HCT116 (cell line): ENCODE results near the gene CHSY1. TPM values are rescaled to one million over a fixed set of nuclear protein-coding genes. Genes with fewer than 3 reads are reported as not detected.

ENCODE experiments used
- ATAC-seq: fragments of 200-7000 bp; cut with Tn5 transposase; 2 replicates; pipeline ENCODE4 v1.9.1; 2020; ENCODE audit warnings: mild to moderate bottlenecking, moderate library complexity
- BruUV-seq: library from RNA; stranded (reverse); fragments of 400-500 nt; replicated peaks from 2 replicates; lab custom pipeline; 2021; lab: Mats Ljungman, UMichigan
- CTCF ChIA-PET: fragments of 300-600 bp; sonication (Branson Sonifier 250); formaldehyde crosslinking; loops from one replicate; lab custom pipeline; 2021; ENCODE audit warnings: antibody characterized with exemption; lab: Charles Lee
- POLR2A ChIA-PET: fragments of 300-600, 350-600 bp; sonication (Branson Sonifier 250); formaldehyde crosslinking; loops from one replicate; lab custom pipeline; 2021; ENCODE audit warnings: antibody characterized with exemption; lab: Charles Lee
- RAD21 ChIA-PET, 2 experiments: fragments of 300-600 bp; sonication (Branson Sonifier 250); formaldehyde crosslinking; loops; one replicate each; lab custom pipeline; 2023; ENCODE audit warnings: low total read pairs in 2 of 2; ENCODE audit not compliant: uncharacterized antibody in 2 of 2, unreplicated experiment in 2 of 2, low non-redundant PET in 1 of 2; lab: Charles Lee
- DNase-seq: peaks from one replicate; pipeline ENCODE4 v3.0.0-alpha.2; 2010; ENCODE audit warnings: low read depth, low spot score
- H2AFZ ChIP-seq: fragments of 200-600 bp; shearing (Covaris generic), sonication (generic); 2 replicates; pipeline ENCODE4 v1.6.1; 2017; ENCODE audit warnings: low read depth, mixed run types, mixed read lengths, antibody characterized with exemption, low read length; ENCODE audit not compliant: poor library complexity, severe bottlenecking
- H3K27ac ChIP-seq: 2 replicates; pipeline ENCODE4 v1.5.1; 2012; ENCODE audit warnings: low read depth, low read length
- H3K27me3 ChIP-seq: fragments of 200-600 bp; sonication (generic); 2 replicates; pipeline ENCODE4 v1.6.1; 2016; ENCODE audit warnings: mixed run types, low read length, mixed read lengths; ENCODE audit not compliant: insufficient read depth
- H3K36me3 ChIP-seq, 2 experiments: fragments of 200-500 bp in 1 of 2; fragments of 200-600 bp in 1 of 2; sonication (Bioruptor generic) in 1 of 2; sonication (generic) in 1 of 2; 2 replicates each; pipeline versions ENCODE4 v1.5.1 to v1.6.1; 2014 to 2016; ENCODE audit warnings: low read length in 2 of 2, inconsistent platforms in 1 of 2, mixed read lengths in 1 of 2, mixed run types in 1 of 2; ENCODE audit not compliant: insufficient read depth in 2 of 2, control insufficient read depth in 1 of 2
- H3K4me1 ChIP-seq, 2 experiments: fragments of 200-600 bp in 1 of 2; sonication (generic) in 1 of 2; 2 replicates each; pipeline versions ENCODE4 v1.5.1 to v1.6.1; 2012 to 2017; ENCODE audit warnings: low read length in 2 of 2, inconsistent platforms in 1 of 2, mild to moderate bottlenecking in 1 of 2, mixed read lengths in 1 of 2, mixed run types in 1 of 2, moderate library complexity in 1 of 2; ENCODE audit not compliant: insufficient read depth in 2 of 2, control insufficient read depth in 1 of 2
- H3K4me2 ChIP-seq: fragments of 200-600 bp; sonication (generic); 2 replicates; pipeline ENCODE4 v1.6.1; 2017; ENCODE audit warnings: mixed run types, low read length, mixed read lengths
- H3K4me3 ChIP-seq, 2 experiments: fragments of 200-600 bp in 1 of 2; sonication (generic) in 1 of 2; replicated peaks in 1 of 2; 2 replicates each; pipeline ENCODE4 v1.5.1; 2011 to 2016; ENCODE audit warnings: low read length in 2 of 2, control low read depth in 1 of 2, low read depth in 1 of 2, mild to moderate bottlenecking in 1 of 2, mixed read lengths in 1 of 2, mixed run types in 1 of 2
- H3K79me2 ChIP-seq: fragments of 200-600 bp; sonication (generic); 2 replicates; pipeline ENCODE4 v1.6.1; 2017; ENCODE audit warnings: mild to moderate bottlenecking, mixed run types, low read length, moderate library complexity, mixed read lengths; ENCODE audit not compliant: insufficient read depth
- H3K9ac ChIP-seq: fragments of 200-600 bp; sonication (generic); 2 replicates; pipeline ENCODE4 v1.6.1; 2016; ENCODE audit warnings: low read length, mixed read lengths
- H3K9me2 ChIP-seq: fragments of 200-600 bp; sonication (generic), shearing (Covaris generic); 2 replicates; pipeline ENCODE4 v1.6.1; 2017; ENCODE audit warnings: mixed run types, mild to moderate bottlenecking, moderate library complexity; ENCODE audit not compliant: insufficient read depth
- H3K9me3 ChIP-seq, 2 experiments: fragments of 200-500 bp in 1 of 2; fragments of 200-600 bp in 1 of 2; sonication (Bioruptor generic) in 1 of 2; sonication (generic) in 1 of 2; 2 replicates each; pipeline ENCODE4 v1.6.1; 2014 to 2017; ENCODE audit warnings: low read length in 2 of 2, mixed read lengths in 2 of 2, inconsistent platforms in 1 of 2, low read depth in 1 of 2, mild to moderate bottlenecking in 1 of 2, mixed run types in 1 of 2, moderate library complexity in 1 of 2; ENCODE audit not compliant: control insufficient read depth in 1 of 2, insufficient read depth in 1 of 2
- H4K20me1 ChIP-seq: fragments of 200-600 bp; sonication (generic), shearing (Covaris generic); 2 replicates; pipeline ENCODE4 v1.6.1; 2017; ENCODE audit warnings: mixed run types, mild to moderate bottlenecking, moderate library complexity; ENCODE audit not compliant: insufficient read depth
- EZH2phosphoT487 ChIP-seq: fragments of 200-600 bp; IDR thresholded peaks from 2 replicates; pipeline ENCODE4 v1.6.1; 2018; ENCODE audit warnings: antibody characterized with exemption, borderline replicate concordance
- FOSL1 ChIP-seq: IDR thresholded peaks from 2 replicates; pipeline ENCODE4 v1.6.1; 2012; ENCODE audit warnings: low read depth
- POLR2A ChIP-seq: IDR thresholded peaks from 2 replicates; pipeline ENCODE4 v1.7.0; 2011; ENCODE audit warnings: borderline replicate concordance; ENCODE audit not compliant: insufficient read depth, insufficient read length; ENCODE audit errors: extremely low read depth
- POLR2AphosphoS5 ChIP-seq: IDR thresholded peaks from 2 replicates; pipeline ENCODE4 v1.6.1; 2011; ENCODE audit warnings: mild to moderate bottlenecking, low read depth, low read length, moderate library complexity
- RAD21 ChIP-seq: IDR thresholded peaks from 2 replicates; pipeline ENCODE4 v1.6.1; 2012; ENCODE audit warnings: low read depth, mild to moderate bottlenecking
- SP1 ChIP-seq: IDR thresholded peaks from 2 replicates; pipeline ENCODE4 v1.6.1; 2012; ENCODE audit warnings: low read depth
- intact Hi-C: fragments of 100-400 bp; cut with micrococcal nuclease; formaldehyde crosslinking; loops from 2 replicates; pipeline ENCODE4 v1.10.0; 2022
- total RNA-seq: library from RNA; stranded (reverse); gene quantifications from one replicate; pipeline ENCODE4 v1.2.1, GENCODE V29; 2021; ENCODE audit not compliant: unreplicated experiment

The CHSY1 gene
- total RNA-seq, 1 experiment from 2014 or later: 25.4 TPM

- Histone ChIP-seq H3K4me1 (no peaks in the 10 kb centered on the region), H3K79me2 (no peaks in the 10 kb centered on the region), H2AFZ (no peak overlapping the region), H4K20me1 (no peaks in the 10 kb centered on the region)
- RAD21 ChIA-PET: no interaction called here
- no TSS peak for BruUV-seq
- no peak for TF ChIP-seq FOSL1
- TF ChIP-seq EZH2phosphoT487: no peak
- TF ChIP-seq SP1: no peak
- no peak for TF ChIP-seq RAD21
- no peak for TF ChIP-seq POLR2AphosphoS5
- TF ChIP-seq, all 23 proteins: peak for 0
- ATAC-seq (no peak), DNase-seq (no peak)
- ChIA-PET POLR2A (no interaction called here), CTCF (no interaction called here)
- H3K4me2 ChIP-seq: no peak overlapping the region
- intact Hi-C loops: no loop called here
- H3K27ac ChIP-seq: no peak overlapping the region
- no peaks in the 10 kb centered on the region for H3K27me3 ChIP-seq
- H3K9ac ChIP-seq: no peak overlapping the region
- H3K4me3 ChIP-seq: no peak overlapping the region
- no peaks in the 10 kb centered on the region for H3K9me3 ChIP-seq
- no peaks in the 10 kb centered on the region for H3K36me3 ChIP-seq
- no peaks in the 10 kb centered on the region for H3K9me2 ChIP-seq
Observed at GRCh38 chr15:101147181-101147580, 104.7 kb downstream of the CHSY1 start.

GRCh38 chr15:101146118-101146702, 105.6 kb downstream of the CHSY1 start:
- TF ChIP-seq SP1 (no peak), POLR2A (no peak)
- H3K9me3 ChIP-seq: no peaks in the 10 kb centered on the region
- ATAC-seq (no peak), DNase-seq (no peak)
- no peaks in the 10 kb centered on the region for H3K27me3 ChIP-seq
- BruUV-seq: no TSS peak
- CTCF ChIA-PET: no interaction called here
- POLR2A ChIA-PET: no interaction called here
- no peaks in the 10 kb centered on the region for H3K9me2 ChIP-seq
- H3K79me2 ChIP-seq: no peaks in the 10 kb centered on the region
- H3K9ac ChIP-seq: no peak overlapping the region
- no peak overlapping the region for H3K4me3 ChIP-seq
- H4K20me1 ChIP-seq: no peaks in the 10 kb centered on the region
- no peak overlapping the region for H2AFZ ChIP-seq
- no peaks in the 10 kb centered on the region for H3K36me3 ChIP-seq
- intact Hi-C loops: no loop called here
- no peaks in the 10 kb centered on the region for H3K4me1 ChIP-seq
- no peak overlapping the region for H3K4me2 ChIP-seq
- RAD21 ChIA-PET: no interaction called here
- H3K27ac ChIP-seq: no peak overlapping the region
